ENCODE measurements around the gene SH2D3C.

SH2D3C gene

GRCh38 chr9:127794001-127794791, 15.7 kb upstream of the SH2D3C start:
- Histone ChIP-seq H3K36me3 (ENCODE audit: control insufficient read depth, insufficient read depth, low read length) (no peaks in the 10 kb centered on the region), H3K9ac (no peak overlapping the region), H3K4me1 (no peaks in the 10 kb centered on the region), H3K27me3 (ENCODE audit: control insufficient read depth, insufficient read depth, low read length) (no peaks in the 10 kb centered on the region), H3K4me2 (ENCODE audit: low read length) (no peak overlapping the region), H3K79me2 (no peaks in the 10 kb centered on the region), H3K4me3 (ENCODE audit: low read depth, low read length) (no peak overlapping the region), H2AFZ (no peak overlapping the region), H3K9me3 (ENCODE audit: control insufficient read depth, low read length) (no peaks in the 10 kb centered on the region), H3K27ac (no peak overlapping the region)
- no peak for TF ChIP-seq CTCF (IDR thresholded peaks at IDR 0.05)

GRCh38 chr9:127793093-127793708, 14.7 kb upstream of the SH2D3C start:
- no peaks in the 10 kb centered on the region for H3K36me3 ChIP-seq (ENCODE audit: control insufficient read depth, insufficient read depth, low read length)

GRCh38 chr9:127792417-127793031, 14.1 kb upstream of the SH2D3C start:
- no peaks in the 10 kb centered on the region for H3K79me2 ChIP-seq
- H3K4me1 ChIP-seq = no peaks in the 10 kb centered on the region
- no peak overlapping the region for H3K4me3 ChIP-seq (ENCODE audit: low read depth, low read length)
- H3K27ac ChIP-seq = no peak overlapping the region
- H3K9ac ChIP-seq = no peak overlapping the region
- H3K9me3 ChIP-seq (ENCODE audit: control insufficient read depth, low read length) = no peaks in the 10 kb centered on the region
- no peak for TF ChIP-seq CTCF (IDR thresholded peaks at IDR 0.05)
- H3K4me2 ChIP-seq (ENCODE audit: low read length) = no peak overlapping the region
- no peaks in the 10 kb centered on the region for H3K36me3 ChIP-seq (ENCODE audit: control insufficient read depth, insufficient read depth, low read length)
- no peaks in the 10 kb centered on the region for H3K27me3 ChIP-seq (ENCODE audit: control insufficient read depth, insufficient read depth, low read length)
- H2AFZ ChIP-seq = no peak overlapping the region

More at GRCh38 chr9:127793093-127793708, 14.7 kb upstream of the SH2D3C start:
- no peaks in the 10 kb centered on the region for H3K9me3 ChIP-seq (ENCODE audit: control insufficient read depth, low read length)
- no peak overlapping the region for H2AFZ ChIP-seq
- H3K4me2 ChIP-seq (ENCODE audit: low read length) = no peak overlapping the region
- TF ChIP-seq CTCF (IDR thresholded peaks at IDR 0.05) = no peak
- no peak overlapping the region for H3K9ac ChIP-seq
- peak overlapping the region; percentile 19 for H3K27ac ChIP-seq
- no peaks in the 10 kb centered on the region for H3K79me2 ChIP-seq
- H3K4me3 ChIP-seq (ENCODE audit: low read depth, low read length) = no peak overlapping the region
- H3K27me3 ChIP-seq (ENCODE audit: control insufficient read depth, insufficient read depth, low read length) = no peaks in the 10 kb centered on the region
- H3K4me1 ChIP-seq = no peaks in the 10 kb centered on the region

- no peak overlapping the region for H2AFZ ChIP-seq
- no peak overlapping the region for H3K9ac ChIP-seq
- no peaks in the 10 kb centered on the region for H3K36me3 ChIP-seq (ENCODE audit: control insufficient read depth, insufficient read depth, low read length)
- no peaks in the 10 kb centered on the region for H3K9me3 ChIP-seq (ENCODE audit: control insufficient read depth, low read length)
- no peak for TF ChIP-seq CTCF (IDR thresholded peaks at IDR 0.05)
- peaks cover 3% of the 10 kb centered on the region for H3K79me2 ChIP-seq
- no peak overlapping the region for H3K27ac ChIP-seq
- no peak overlapping the region for H3K4me3 ChIP-seq (ENCODE audit: low read depth, low read length)
- H3K4me1 ChIP-seq = no peaks in the 10 kb centered on the region
- no peaks in the 10 kb centered on the region for H3K27me3 ChIP-seq (ENCODE audit: control insufficient read depth, insufficient read depth, low read length)
- H3K4me2 ChIP-seq (ENCODE audit: low read length) = no peak overlapping the region
Measured at GRCh38 chr9:127791085-127791484, 12.6 kb upstream of the SH2D3C start.
